Epithelial cell of esophagus (primary cell): ENCODE measurements around the gene SLC22A4.
A peak's percentile ranks its signal among the peaks of the same experiment; 100 is the strongest.

Source experiments
- DNase-seq: peaks from one replicate; pipeline ENCODE4 v3.0.0; 2010; ENCODE audit warnings: low read depth
- H3K4me3 ChIP-seq: 2 replicates; pipeline ENCODE4 v1.5.1; 2011; ENCODE audit warnings: mild to moderate bottlenecking, low read length, control low read depth
- CTCF ChIP-seq: IDR thresholded peaks from 2 replicates; pipeline ENCODE4 v1.5.1; 2011; ENCODE audit warnings: low read depth, mild to moderate bottlenecking, low read length, control low read depth, inconsistent platforms; ENCODE audit not compliant: insufficient read depth; ENCODE audit errors: missing control alignments

SLC22A4 gene

GRCh38 chr5:132319975-132320374 is 25.8 kb downstream of the SLC22A4 start:
- no peak for TF ChIP-seq CTCF
- H3K4me3 ChIP-seq, result no peak overlapping the region
- no peak for DNase-seq

- TF ChIP-seq CTCF, result no peak
- H3K4me3 ChIP-seq, result no peak overlapping the region
- peak; percentile 24 for DNase-seq
These were observed 27.0 kb downstream of the SLC22A4 start for GRCh38 chr5:132321109-132321721.

- no peak for TF ChIP-seq CTCF
- H3K4me3 ChIP-seq, result no peak overlapping the region
- no peak for DNase-seq
These were observed 28.1 kb downstream of the SLC22A4 start for GRCh38 chr5:132322266-132322665.

- no peak overlapping the region for H3K4me3 ChIP-seq
- DNase-seq, result no peak
- no peak for TF ChIP-seq CTCF
These were observed 29.0 kb downstream of the SLC22A4 start for GRCh38 chr5:132323202-132323601.

GRCh38 chr5:132325691-132326090 is 31.5 kb downstream of the SLC22A4 start:
- no peak for DNase-seq
- no peak for TF ChIP-seq CTCF
- H3K4me3 ChIP-seq, result no peak overlapping the region

- no peak for DNase-seq
- TF ChIP-seq CTCF, result no peak
- H3K4me3 ChIP-seq, result no peak overlapping the region
These were observed 33.2 kb downstream of the SLC22A4 start for GRCh38 chr5:132327252-132327955.

GRCh38 chr5:132334812-132335211 is 40.6 kb downstream of the SLC22A4 start:
- H3K4me3 ChIP-seq, result no peak overlapping the region
- TF ChIP-seq CTCF, result no peak
- DNase-seq, result peak; percentile 84
